HG02938 (cell line): ENCODE data around the gene CLTCL1.
"Not testable (repeated sequence)": the region's sequence is repeated elsewhere in the genome, so short reads cannot be mapped to it uniquely, and the experiment has no call there.

Source experiments
- ATAC-seq: cut with Tn5 transposase; IDR thresholded peaks from one replicate; pipeline ENCODE4 v1.9.1; 2021; ENCODE audit warnings: mild to moderate bottlenecking, moderate library complexity; ENCODE audit not compliant: unreplicated experiment

Gene CLTCL1

DNA sequence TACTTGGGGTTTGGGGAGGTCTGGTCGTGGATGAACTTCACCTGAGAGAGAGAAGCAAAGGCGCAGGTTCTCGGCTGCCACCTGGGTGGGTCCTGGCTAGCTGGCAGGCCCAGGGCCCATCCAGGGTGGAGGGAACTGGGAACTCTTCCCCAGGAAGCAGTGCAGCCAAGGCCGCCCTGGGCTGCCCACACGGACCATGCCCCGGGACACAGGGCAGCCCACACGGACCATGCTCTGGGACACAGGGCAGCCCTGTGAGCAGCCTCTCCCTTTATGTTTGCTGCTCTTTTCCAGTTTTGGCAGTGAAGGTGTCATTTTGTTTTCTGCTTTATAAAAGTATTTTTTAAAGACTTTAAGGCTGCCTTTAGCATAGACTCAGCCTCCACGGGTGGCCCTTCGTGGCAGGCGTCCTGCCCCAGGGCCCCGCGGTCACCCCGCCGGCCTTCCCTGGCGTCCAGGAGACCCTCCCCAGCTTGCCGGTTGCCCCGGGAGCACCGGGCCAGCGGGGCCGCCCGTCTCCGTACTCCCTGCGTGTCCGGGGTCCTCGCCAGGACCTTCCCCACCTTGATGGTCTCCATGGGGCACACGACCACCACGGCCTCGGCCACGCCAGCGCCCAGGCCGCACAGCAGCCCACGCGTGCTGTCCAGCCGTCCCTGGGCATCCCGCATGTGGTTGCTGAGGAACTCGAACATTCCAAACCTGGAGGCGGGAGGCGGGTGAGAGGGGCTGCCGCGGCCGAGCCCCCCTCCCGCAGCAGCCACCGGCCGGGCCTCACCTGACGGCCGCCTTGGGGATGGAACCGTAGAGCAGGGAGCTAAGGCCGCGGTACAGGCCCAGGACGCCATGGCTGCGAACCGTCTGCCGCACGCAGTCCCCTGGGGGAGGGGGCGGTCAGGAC is 114.1 kb downstream of the CLTCL1 start:
- ATAC-seq: no peak

DNA sequence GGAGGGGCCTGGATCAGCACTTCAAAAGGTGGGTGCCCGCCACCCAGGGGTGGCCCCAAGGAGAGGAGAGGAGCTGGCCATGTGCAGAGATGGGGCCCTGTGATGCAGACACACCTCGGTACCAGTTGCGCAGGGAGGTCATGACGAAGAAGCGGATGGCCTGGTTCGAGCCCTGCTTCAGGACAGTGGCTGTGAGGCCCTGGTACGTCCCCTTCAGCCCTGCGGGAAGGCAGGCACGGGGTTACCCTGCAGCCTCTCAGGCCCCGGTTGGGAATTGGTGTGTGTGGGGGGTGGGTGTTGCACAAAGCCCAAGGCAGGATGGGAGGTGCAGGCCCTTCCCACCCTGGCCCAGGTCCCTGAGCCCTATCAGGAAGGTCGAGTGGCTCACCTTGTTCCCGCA is 114.8 kb downstream of the CLTCL1 start:
- no peak for ATAC-seq

DNA sequence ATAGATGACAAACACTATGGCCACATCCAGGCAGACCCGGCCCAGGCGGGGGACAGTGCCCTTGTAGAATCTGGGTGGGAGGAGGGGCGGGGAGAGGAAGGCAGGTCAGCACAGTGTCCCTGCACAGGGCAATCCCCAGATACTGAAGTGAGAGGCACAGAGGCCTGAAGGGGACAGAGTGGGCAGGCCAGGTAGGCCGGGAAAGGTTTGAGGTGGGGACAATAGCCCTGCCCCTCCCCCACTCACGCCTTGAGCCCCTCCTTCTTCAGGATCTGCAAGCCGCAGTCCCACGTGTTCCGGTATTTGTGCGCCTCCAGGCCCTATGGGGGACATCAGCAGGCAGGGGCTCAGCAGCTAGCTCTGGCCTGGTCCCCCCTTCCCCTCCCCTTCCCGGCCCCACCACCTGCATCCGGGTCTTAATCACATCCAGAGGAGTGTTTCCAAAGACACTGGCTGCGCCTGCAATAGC is 115.3 kb downstream of the CLTCL1 start:
- ATAC-seq: no peak

DNA sequence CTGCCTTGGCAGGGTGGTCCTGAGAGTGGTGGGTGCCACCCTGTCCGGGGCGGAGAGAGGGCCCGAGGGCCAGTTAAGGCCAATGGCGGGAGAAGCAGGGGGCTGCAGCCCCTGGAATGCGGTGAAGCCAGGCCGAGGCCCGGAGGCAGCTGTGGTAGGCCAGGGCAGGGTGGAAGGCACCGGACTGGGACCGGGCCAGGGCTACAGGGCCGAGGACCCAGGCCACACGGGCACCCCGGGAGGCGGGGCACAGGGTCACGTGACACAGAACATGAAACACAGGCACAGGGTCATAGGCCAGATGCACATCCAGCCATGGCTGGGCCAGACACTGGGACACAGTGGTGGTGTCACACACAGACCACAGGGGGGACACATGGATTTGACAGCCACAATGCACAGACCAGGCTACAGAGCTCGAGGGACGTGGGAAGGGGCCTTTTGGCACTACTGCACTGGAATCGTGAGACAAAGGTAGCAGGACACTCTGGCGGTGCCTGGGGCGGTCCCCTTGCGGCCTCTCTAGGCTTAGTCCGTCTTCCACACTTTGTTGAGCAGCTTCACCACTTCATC is 115.8 kb downstream of the CLTCL1 start:
- ATAC-seq: no peak

DNA sequence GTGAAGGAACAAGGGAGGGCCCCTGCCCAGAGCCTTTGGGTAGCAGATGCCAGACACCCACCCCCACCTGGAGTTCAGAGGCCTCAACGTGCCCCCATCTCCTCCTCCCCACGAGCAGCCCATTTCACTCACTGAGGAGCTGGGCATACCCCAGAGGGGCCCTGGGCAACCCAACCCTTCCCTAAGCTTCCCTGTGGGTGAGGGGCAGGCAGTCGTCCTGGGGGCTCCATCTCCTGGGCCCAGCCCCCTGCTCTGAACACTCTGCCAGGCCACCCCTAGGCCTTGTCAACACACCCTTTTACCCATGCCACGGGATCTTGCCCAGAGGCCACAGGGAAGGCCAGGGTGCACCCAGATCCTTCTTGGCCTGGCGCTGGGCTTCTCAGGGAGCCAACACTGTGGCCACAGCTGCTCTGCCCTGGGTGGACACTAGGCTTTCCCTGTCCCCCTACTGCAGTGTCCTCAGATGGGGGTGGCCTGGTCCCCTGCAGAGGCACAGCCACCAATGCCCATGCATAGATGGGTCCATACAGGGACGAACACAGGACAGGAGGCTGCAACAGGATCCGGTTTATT is 116.4 kb downstream of the CLTCL1 start:
- ATAC-seq: no peak

DNA sequence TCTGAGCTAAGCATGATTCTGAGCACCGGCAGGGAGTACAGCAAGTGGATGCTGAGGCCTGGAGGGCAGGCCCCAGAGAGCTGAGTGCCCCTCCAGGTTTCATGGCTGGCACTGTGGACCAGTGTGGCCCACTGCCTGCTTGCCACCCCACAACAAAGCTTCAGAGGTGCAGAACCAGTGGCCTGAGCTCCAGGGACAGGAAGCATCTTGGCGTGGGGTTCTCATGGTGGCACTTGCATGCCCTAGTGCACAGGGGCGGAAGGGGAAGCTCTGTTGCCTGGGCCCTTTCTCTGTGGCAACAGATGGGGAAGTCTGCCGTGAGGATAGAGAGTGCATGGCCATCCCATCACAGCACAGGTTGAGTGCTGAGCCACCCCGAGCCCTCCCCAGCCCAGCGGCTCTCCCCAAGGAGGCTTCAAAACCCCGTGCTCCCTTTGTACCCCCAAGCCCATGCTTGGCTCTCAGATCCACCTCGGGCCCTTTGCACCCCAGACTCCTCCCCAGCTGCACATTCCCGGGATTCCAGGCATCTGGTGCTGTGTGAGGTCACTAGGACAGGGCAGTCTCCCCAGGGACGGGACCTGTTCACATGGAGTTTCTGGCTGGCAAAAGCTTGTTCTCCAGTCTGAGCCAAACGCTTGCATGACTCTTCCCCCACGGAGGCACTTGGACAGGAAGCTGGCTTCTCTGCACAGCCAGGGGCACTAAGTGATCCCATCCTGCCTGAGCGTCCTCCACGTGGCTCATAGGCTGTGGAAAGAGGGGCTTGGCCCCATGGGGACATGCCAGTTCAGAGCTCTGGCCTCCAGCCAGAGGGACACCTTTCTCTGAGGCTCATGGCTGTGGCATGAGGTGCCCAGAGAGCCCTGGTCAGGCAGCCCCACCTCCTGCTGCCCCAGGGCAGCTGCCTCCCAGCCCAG is 117.2 kb downstream of the CLTCL1 start:
- ATAC-seq: no peak

DNA sequence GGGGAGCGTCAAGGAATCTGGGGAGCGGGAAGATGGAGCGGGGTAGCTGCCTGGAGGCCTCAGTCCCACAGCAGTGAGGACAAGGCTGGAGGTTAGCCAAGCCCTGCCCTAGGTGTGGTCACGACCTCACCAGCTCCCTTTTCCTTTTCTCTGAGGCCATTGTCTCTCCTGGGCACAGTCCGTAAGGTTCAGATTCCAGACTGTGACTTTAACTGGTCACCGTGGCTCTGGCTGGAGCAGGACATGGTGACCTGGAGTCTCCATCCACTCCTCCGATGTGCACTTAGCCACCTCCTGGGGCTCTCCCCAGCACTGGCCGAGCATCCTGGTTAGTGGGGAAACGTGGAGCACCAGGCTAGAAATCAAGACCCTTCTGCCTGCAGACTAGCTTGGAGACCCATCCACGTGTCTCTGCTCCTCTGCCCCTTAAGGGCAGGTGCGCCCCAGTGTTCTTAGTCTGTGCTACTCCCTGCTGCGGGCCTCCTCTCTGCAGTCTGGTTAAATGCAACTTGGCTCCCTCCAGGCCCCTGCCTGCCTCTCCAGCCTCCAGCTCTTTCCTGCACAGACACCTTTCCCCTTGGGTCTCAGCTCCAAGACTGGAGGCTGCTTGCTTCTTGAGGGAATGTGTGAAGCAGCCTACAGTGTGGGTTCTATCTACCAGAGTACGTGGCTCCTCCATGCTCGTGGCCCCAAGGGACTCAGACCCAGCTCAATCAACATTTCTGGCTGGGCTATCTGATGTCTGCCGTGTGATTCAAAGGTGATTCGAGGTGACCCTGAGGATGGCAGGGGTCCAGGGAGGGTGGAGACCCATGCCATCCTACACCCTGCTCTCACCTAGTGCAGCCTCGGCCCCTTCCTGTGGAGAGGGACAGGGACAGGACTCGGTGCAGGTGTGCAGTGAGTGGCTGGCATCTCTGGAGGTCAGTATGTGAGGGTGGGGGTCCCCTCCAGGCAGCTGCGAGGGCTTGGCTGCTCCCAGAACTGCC is 118.2 kb downstream of the CLTCL1 start:
- no peak for ATAC-seq

DNA sequence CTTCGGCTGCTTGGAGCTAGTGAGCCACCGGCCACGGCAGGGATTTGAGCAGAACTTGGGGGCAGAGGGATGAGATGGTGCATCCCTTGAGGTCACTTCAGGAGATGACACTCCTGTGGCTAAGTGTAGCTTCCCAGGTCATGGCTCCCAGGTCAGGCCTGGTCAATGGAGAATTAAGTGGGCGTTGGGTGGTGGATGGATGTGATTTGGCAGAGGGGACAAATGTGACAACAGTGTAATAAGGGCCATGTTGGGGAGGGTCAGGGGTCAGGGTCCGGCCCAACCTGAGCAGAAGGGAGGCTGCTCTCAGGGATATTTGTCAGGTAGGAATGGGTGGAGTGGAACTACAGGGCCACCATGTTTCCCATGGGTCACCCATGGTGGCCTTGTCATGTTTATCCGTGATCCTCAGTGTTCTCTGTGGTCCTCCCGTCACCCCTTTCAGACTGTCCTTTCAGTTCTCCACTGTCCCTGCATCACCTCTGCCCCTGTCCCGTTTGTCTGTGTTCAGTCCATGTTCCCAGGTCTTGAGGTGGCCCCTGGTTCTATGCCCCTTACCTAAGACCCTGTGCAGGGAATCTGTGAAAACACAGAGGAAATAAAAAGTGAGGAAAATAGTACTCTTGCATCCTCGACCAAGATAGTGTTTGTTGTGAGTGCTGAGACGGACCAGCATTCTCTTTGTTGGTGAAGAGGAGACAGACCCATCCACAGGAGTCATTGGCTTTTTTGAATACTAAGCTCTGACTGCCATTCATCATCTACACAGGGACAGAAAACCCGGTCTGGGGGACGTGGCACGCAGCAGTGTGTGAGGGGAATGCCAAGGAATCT is 119.1 kb downstream of the CLTCL1 start:
- no peak for ATAC-seq

DNA sequence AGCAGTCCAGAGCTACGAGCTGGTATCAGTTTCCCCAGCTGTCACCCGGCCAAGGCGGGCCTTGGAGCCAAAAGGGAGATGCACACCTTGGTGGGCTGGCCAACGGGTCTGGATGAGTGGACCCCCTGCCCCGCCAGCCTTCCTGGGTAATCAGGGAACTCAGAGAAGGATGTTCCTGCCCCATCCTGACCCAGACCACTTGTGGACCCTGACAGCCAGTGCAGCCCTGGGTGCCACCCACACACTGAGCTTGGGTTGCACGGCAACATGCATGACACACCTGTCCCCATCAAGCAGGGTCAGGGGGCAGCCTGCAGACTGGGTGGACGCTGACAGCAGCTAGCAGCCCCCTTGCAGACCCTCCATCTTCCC is 121.6 kb downstream of the CLTCL1 start:
- no peak for ATAC-seq

DNA sequence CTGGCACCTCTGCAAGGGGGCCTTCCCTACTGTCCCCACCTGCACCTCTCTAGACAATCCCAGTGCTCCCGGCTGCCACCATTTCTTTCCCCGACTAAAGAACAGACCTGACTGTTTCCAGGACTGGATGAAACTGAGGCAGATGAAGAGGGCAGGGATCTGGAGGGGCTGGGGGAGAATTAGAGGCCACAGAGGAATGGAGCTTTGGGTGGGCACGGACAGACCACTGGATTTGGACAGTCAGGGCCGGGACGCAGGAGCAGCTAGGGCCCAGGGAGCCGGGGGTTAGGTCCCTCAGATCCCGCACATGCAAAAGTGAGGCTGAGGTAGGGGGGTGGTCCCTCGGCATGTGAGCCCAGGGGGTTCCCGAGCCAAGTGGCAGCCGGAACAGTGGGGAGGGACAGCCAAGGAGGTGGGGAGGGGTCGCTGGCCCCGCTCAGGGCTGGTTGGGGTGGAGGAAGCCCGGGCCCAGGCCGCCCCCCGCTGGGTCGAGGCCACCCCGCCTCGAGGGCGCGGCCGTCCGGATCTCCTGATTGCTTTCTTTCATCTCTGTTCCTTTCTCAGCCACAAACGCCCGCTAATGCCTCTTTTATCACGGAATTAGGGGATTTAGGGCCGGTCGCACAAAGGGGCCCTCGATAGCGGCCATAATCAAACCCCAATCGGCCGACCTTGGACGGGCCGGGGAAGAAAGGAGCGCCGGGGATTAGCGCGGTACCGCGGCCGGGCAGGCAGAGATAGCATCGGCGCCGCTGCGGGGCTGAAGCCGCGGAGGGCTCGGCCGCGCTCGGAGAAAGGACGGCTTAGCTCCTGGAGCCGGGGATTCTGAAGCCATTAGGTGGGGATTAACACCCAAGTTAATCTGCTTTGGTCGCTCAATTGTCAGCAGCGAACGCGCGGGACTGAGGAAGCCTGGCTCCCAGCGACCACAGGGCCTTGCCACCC is 122.2 kb downstream of the CLTCL1 start:
- no peak for ATAC-seq

DNA sequence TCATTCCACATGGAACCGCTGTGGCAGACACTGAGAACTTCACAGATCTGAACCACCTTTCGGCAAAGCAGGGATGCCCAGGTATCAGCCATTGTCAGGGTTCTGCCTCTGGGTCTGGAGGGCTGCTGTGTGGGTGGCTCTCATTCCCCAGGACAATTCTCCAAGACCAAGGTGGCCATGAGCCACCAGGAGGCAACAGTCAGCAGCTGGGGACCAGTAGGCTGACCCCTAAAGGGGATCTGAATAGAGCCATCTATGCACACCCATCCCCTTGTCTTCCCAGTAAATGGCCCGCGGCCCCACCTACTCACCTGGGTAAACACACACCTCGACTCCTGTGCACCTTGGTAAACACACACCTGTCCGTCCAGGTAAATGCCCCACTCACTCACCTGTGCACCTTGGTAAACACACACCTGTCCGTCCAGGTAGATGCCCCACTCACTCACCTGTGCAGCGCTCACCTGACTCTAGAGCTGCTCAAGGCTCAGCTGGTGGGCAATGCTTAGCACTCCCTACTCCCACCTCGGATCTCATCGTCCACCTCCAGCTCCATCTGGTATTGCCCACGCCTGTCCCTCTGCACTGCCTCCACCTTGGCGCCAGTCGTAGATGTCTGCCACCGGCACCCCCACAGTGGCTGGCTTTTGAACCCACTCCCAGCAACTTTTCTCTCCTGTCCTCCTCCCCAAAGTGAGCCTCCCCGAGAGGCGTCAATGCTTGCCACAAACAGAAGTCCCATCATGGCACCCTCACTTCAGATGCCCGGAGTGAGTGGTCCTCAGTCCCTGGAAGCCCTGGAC is 123.2 kb downstream of the CLTCL1 start:
- ATAC-seq: no peak

DNA sequence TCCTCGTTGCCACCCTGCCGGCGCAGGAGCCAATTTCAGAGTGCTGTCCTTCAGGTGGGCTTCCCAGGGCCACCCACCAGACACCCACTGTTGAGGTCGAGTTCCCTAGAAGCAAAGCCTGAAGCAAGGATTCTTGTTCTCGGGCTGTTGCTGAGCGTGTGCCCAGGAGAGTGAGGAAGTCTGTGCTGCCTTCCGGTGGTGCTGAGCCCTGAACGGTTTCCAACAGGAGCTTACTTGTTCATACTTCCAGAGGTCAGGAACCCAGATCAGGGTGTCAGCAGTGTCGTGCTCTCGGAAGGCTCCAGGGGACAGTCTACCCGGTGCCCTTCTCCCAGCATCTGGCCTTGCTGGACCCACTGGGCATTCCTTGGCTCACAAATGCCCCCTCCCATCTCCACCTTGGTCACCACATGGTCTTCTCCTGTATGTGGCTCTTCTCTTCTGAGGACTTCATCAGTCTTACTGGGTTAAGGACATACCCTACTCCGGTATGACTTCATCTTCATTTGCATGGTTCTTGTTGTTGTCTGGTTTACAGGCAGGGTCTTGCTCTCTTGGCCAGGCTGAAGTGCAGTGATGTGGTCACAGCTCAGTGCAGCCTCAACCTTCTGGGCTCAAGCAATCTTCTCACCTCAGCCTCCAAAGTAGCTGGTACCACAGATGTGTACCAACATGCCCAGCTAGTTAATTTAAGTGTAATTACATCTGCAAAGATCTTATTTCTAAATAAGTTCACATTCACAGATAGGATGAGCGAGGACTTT is 124.2 kb downstream of the CLTCL1 start:
- ATAC-seq: no peak

DNA sequence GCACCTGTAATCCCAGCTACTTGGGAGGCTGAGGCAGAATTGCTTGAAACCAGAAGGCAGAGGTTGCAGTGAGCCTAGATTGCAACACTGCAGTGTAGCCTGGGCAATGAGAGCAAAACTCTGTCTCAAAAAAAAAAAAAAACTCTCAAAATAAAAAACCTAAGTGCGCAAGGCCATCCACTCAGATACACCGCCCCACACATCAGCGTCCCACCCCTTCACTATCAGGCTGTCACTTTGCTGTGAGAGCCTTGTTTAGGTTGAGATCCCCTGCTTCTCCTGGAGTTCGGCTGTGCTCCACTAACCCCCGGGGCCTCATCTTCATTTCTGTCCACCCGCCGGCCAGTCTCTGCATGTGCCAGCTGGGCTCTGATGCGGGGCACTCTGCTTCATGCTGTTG is 125.1 kb downstream of the CLTCL1 start:
- no peak for ATAC-seq

DNA sequence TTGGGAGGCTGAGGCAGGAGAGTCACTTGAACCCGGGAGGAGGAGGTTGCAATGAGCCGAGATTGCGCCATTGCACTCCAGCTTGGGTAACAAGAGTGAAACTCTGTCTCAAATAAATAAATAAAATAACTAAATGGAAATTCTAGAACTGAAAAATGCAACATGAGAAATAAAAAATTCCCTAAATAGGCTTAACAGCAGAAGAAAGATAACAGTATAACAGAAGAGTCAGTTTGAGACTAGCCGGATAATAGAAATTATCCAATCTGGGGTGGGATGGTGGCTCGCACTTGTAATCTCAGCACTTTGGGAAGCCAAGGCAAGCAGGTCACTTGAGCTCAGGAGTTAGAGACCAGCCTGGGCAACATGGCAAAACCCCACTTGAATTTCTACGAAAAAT is 127.1 kb downstream of the CLTCL1 start:
- ATAC-seq: no peak

DNA sequence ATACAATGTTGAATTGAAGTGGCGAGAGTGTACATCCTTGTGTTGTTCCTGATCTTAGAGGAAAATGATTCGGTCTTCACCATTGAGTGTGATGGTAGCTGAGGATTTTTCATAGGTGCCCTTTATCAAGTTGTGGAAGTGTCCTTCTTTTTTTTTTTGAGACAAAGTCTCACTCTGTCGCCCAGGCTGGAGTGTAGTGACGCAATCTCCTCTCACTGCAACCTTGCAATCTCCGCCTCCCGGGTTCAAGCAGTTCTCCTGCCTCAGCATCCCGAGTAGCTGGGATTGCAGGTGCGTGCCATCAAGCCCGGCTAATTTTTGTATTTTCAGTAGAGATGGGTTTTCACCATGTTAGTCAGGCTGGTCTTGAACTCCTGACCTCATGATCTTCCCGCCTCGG is 132.9 kb downstream of the CLTCL1 start:
- not testable (repeated sequence) for ATAC-seq

DNA sequence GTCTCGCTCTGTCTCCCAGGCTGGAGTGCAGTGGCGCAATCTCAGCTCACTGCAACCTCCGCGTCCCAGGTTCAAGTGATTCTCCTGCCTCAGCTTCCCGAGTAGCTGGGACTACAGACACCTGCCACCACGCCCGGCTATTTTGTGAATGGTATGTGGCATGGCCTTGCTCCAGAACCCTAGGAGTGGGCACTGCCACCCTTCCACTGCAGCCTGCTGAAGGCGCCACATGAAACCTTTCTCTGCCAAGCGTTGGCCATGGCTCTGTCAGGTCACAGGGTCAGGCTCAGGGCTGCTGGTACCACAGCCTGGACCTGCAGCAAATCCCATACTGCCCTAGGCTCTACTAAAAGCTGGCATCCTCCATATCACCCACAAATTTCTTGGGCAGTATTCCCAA is 135.4 kb downstream of the CLTCL1 start:
- ATAC-seq: not testable (repeated sequence)
